ENCODE results near the gene ZFYVE28.
"Not testable (repeated sequence)": the region's sequence is repeated elsewhere in the genome, so short reads cannot be mapped to it uniquely, and the experiment has no call there.

Gene ZFYVE28

DNA sequence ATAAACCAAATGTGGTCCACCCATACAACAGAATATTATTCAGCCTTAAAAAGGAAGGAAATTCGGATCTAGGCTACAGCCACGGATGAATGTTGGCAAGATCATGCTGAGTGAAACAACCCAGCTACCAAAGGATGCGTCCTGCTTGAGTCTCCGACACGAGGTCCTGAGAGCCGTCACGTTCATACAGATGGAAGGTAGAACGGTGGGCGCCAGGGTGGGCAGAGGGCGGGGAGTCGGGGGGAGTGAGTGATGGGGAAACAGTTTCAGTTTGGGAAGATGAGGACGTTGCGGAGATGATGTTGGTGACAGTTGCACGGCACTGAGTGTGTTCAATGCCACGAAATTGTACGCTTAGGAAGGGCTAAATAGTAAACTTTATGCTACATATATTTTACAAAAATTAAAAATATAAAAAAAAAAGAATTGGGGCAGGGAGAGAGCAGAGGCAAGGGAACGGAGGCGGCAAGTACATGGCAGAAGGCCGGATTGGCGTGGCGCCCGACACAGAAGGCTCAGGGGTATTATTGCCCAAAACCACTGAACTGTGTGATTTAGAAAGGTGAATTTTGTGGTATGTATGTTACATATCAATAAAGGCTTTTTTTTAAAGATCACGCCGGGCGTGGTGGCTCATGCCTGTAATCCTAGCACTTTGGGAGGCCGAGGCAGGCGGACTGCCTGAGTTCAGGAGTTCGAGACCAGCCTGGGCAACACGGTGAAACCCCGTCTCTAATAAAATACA, 141.7 kb downstream of the ZFYVE28 start:
- DNase-seq (ENCODE audit: insufficient read length, low spot score): no peak
- no peak for FAIRE-seq

GRCh38 chr4:2275546-2276251, 142.7 kb downstream of the ZFYVE28 start:
- FAIRE-seq: no peak
- DNase-seq (ENCODE audit: insufficient read length, low spot score): no peak

GRCh38 chr4:2275044-2275397, 143.4 kb downstream of the ZFYVE28 start:
- FAIRE-seq; DNase-seq (ENCODE audit: insufficient read length, low spot score): not testable (repeated sequence)

GRCh38 chr4:2274320-2275043, 144.0 kb downstream of the ZFYVE28 start:
- DNase-seq (ENCODE audit: insufficient read length, low spot score) (no peak), FAIRE-seq (no peak)

- no peak for DNase-seq (ENCODE audit: insufficient read length, low spot score)
- FAIRE-seq: no peak
Measured at GRCh38 chr4:2273657-2274319, 144.7 kb downstream of the ZFYVE28 start.

DNA sequence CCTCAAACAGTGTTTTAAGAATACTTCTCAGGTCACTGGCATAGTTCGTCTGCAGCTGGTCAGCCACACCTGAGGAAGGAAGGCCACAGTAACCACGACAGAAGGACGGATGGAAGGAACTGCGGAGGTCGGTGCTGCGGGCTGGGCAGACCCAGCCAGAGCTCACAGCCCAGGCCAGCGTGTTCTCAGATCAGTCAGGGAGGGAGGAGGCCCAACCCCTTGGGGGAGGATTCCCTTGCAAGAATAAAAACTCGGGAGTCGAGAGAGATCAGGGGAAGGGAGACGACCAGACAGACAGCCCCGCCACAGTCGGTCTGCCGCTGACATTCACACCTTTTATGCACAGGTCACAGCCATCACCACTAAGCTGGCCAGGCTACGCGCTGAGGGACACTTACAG, 145.2 kb downstream of the ZFYVE28 start:
- no peak for DNase-seq (ENCODE audit: insufficient read length, low spot score)
- FAIRE-seq: no peak

DNA sequence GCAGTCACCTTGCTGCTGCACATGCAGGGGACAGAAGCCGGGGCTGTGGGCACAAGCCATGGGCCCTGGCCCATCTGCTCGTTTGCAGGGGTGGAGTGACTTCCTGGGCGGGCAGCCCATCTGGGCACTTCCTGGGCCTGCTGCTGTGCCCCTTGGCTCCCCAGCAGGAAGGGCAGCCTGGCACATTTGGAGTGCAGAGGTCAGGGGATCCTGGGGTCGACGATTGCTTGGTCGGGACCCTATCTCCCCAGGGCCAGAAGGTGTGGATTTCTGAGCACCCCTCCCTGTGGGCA, 145.7 kb downstream of the ZFYVE28 start:
- FAIRE-seq: no peak
- no peak for DNase-seq (ENCODE audit: insufficient read length, low spot score)

- FAIRE-seq: no peak
Measured at GRCh38 chr4:2272026-2272827, 146.2 kb downstream of the ZFYVE28 start.

GRCh38 chr4:2271279-2272025, 147.0 kb downstream of the ZFYVE28 start:
- FAIRE-seq (no peak), DNase-seq (ENCODE audit: insufficient read length, low spot score) (no peak)

More at GRCh38 chr4:2272026-2272827, 146.2 kb downstream of the ZFYVE28 start:
- DNase-seq (ENCODE audit: insufficient read length, low spot score): no peak

DNA sequence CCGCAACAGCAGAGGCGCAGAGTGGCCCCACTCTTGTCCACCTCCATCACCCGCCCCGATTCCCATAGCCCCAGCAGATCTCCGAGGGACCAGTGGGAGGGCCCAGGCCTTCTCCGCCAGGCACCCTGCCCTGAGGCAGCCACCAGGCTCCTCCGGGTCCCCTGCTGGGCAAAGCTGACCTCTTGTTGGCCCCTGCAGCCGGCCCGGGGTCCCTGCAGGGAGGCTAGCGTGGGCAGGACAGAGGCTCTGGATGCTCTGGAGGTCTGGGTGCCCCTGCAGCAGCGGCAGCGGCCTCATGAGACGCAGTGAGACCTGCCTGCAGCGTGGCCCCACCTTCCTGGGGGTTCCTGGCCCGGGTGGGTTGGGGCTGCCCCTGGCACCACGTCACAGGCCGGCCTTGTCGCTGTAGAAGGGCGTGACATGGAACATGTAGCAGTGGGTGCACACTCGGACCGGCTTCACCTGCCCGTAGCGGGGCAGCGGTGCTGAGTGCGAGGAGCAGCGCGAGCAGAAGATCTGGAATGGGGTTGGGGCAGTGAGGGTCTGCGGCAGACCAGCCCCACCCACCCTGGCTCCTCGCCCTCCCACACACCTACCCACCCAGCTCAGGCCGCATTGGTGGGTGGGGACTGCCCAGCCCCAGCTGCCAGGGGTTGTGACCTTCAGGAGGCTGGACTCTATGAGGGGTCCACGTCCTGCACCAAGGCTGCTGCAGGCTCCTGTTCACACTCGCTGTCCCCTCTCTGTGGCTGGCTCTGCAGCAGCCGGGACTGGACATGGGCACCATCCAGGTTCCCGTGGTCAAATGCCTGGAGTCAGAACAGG, 147.9 kb downstream of the ZFYVE28 start:
- no peak for DNase-seq (ENCODE audit: insufficient read length, low spot score)
- no peak for FAIRE-seq

DNA sequence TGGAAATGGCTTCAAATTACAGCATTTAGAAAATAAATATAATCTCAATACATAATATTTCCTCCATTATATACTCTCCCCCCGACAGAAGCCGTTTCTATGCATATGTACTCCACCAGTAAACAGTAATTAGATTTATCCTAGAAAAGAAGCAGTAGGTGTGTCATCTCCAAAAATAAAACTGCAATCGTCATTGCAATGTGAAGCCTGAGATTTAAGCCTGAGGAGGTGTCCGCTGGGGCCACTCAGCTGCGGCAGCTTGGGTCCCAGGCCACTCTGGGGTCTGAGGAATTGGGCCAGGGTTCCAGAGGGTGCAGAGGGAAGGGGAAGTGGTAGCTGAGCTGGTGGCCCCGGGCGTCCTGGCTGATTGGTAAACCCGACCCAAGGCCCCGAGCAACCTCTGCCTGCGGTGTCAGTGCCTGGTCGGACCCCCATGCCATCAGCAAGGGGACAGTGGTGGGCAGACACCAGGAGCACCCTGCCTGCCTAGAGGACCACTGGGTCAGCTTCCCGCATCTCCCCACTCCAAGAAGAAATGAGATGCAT, 148.8 kb downstream of the ZFYVE28 start:
- no peak for FAIRE-seq

GRCh38 chr4:2269206-2269531, 149.3 kb downstream of the ZFYVE28 start:
- FAIRE-seq: no peak

More for the DNA sequence above, 148.8 kb downstream of the ZFYVE28 start:
- no peak for DNase-seq (ENCODE audit: insufficient read length, low spot score)

DNA sequence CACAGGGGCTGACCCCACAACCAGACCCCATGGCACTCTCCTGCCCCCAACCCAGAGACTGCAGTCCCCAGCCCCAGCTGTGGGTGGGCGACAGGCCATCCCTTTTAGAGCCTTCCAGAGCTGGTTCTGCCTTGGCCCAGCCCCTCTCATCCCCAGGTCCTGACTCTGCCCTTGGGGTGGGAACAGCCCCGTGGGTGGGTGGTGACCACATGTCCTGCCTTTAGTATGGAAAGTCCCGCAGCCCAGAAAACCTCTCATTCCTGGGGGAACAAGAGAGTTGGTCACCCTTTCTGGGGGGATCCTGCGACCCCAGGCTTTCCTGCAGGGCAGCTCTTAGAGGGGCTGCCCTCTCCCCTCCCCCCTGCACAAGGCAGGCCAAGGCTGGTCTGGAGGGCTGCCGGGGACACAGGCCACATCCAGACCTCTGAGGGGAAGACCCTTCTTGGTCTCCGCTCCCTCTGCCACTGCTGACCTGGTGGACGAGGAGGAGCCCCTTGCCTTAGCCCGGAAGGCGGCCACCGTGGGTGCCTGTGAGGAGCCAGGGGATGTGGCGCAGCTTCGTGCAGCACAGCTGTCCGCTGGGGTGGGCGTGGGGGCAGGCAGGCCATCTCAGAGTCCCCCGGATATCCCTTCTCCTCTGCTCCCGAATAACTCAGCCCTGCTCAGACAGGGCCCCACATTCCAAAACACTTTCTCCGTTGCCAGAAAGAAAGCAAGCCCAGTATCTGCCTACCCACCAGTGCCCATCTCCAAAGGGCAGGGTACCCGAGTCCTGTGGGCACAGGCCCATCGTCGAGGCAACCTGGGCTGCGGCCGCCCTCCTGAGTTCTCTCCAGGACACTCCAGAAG, 149.9 kb downstream of the ZFYVE28 start:
- no peak for DNase-seq (ENCODE audit: insufficient read length, low spot score)
- no peak for FAIRE-seq

More at GRCh38 chr4:2269206-2269531, 149.3 kb downstream of the ZFYVE28 start:
- no peak for DNase-seq (ENCODE audit: insufficient read length, low spot score)

- FAIRE-seq: no peak
Measured at GRCh38 chr4:2267841-2268240, 150.6 kb downstream of the ZFYVE28 start.

DNA sequence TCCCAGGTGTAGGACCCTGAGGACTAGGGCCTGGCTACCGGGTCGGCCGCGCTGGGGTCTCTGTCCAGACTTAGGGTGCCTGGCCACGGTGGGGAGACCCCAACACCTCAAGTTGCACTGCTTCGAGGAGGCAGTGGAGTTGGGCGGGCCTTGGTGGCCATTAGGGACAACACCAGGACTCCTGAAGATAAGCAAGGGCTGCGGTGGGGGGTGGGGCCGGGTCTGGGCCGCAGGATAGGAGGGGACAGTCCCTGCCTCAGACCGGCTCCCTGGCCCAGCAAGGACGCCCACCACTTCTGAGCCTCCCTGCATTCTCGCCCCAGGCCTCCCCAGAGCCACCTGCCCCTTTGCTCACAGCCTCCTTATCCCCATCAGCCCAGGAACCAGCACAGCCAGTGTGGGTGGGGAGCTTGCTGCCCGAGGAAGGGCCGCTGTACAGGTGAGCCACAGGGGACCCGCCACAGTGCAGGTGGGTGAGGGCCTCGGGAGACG, 151.1 kb downstream of the ZFYVE28 start:
- no peak for DNase-seq (ENCODE audit: insufficient read length, low spot score)
- FAIRE-seq: no peak

More at GRCh38 chr4:2267841-2268240, 150.6 kb downstream of the ZFYVE28 start:
- no peak for DNase-seq (ENCODE audit: insufficient read length, low spot score)

- FAIRE-seq (no peak), DNase-seq (ENCODE audit: insufficient read length, low spot score) (no peak)
Measured at GRCh38 chr4:2266821-2267220, 151.6 kb downstream of the ZFYVE28 start.

GRCh38 chr4:2266181-2266580, 152.3 kb downstream of the ZFYVE28 start:
- DNase-seq (ENCODE audit: insufficient read length, low spot score) (no peak), FAIRE-seq (no peak)

Measured in GM19239 (cell line).